ENCODE results near the gene CHL1. TPM values are rescaled to one million over a fixed set of nuclear protein-coding genes. Genes with fewer than 3 reads are reported as not detected.

CHL1 gene
- total and polyA plus RNA-seq, 2 experiments from 2014 or later: 1.4 to 1.9 TPM

GRCh38 chr3:267101-267500 lies 70.5 kb downstream of the CHL1 start:
- Histone ChIP-seq H3K4me2 (no peak overlapping the region), H3K27ac (ENCODE audit: low read depth) (no peak overlapping the region), H2AFZ (no peak overlapping the region), H3K36me3 (ENCODE audit: insufficient read depth) (no peaks in the 10 kb centered on the region), H4K20me1 (replicated peaks; ENCODE audit: insufficient read depth) (no peaks in the 10 kb centered on the region), H3K79me2 (replicated peaks; ENCODE audit: insufficient read depth) (no peaks in the 10 kb centered on the region), H3K4me3 (no peak overlapping the region), H3F3A (replicated peaks; ENCODE audit: low read depth) (no peaks in the 10 kb centered on the region), H3K27me3 (ENCODE audit: insufficient read depth) (no peaks in the 10 kb centered on the region), H3K4me1 (ENCODE audit: insufficient read depth) (no peaks in the 10 kb centered on the region), H3K9me2 (ENCODE audit: insufficient read depth) (peaks cover 3% of the 10 kb centered on the region; the same call in 1 of the 2 replicates)
- Mint-ChIP-seq H3K9me3 (peaks cover 97% of the 10 kb centered on the region), H3K4me3 (no peak overlapping the region), H3K4me1 (no peaks in the 10 kb centered on the region), H3K27ac (no peak overlapping the region), H3K27me3 (ENCODE audit: insufficient read depth, low read depth, poor library complexity) (peaks cover 2% of the 10 kb centered on the region), H3K36me3 (ENCODE audit: low read depth) (peaks cover 37% of the 10 kb centered on the region)
- ATAC-seq (no peak), DNase-seq (ENCODE audit: low spot score) (no peak)
- TF ChIP-seq ZNF114 (CRISPR knock-in tag; IDR thresholded peaks at IDR 0.05): no peak
- no peak for TF ChIP-seq REST (IDR thresholded peaks at IDR 0.05; ENCODE audit: unreplicated experiment)
- TF ChIP-seq NANOG (IDR thresholded peaks at IDR 0.05; ENCODE audit: borderline replicate concordance): no peak
- no peak for TF ChIP-seq JUNB (IDR thresholded peaks at IDR 0.05; ENCODE audit: unreplicated experiment)
- no peak for TF ChIP-seq CTCF (conservative IDR thresholded peaks at IDR 0.05; ENCODE audit: low read depth in 2 of 2)
- TF ChIP-seq POLR2AphosphoS5 (IDR thresholded peaks at IDR 0.05; ENCODE audit: low read depth): no peak

- H4K20me1 ChIP-seq (replicated peaks; ENCODE audit: insufficient read depth): no peaks in the 10 kb centered on the region
- H3K27me3 ChIP-seq (ENCODE audit: insufficient read depth): no peaks in the 10 kb centered on the region
- no peak overlapping the region for H3K4me2 ChIP-seq
- ATAC-seq (no peak), DNase-seq (ENCODE audit: low spot score) (no peak)
- H3K9me2 ChIP-seq (ENCODE audit: insufficient read depth): peaks cover 3% of the 10 kb centered on the region; the same call in 1 of the 2 replicates
- no peak overlapping the region for H2AFZ ChIP-seq
- H3K36me3 ChIP-seq (ENCODE audit: insufficient read depth): no peaks in the 10 kb centered on the region
- Mint-ChIP-seq H3K4me1 (no peaks in the 10 kb centered on the region), H3K9me3 (peaks cover 97% of the 10 kb centered on the region), H3K27me3 (ENCODE audit: insufficient read depth, low read depth, poor library complexity) (peaks cover 2% of the 10 kb centered on the region), H3K4me3 (no peak overlapping the region), H3K27ac (no peak overlapping the region), H3K36me3 (ENCODE audit: low read depth) (peaks cover 38% of the 10 kb centered on the region)
- TF ChIP-seq ZNF114 (CRISPR knock-in tag; IDR thresholded peaks at IDR 0.05) (no peak), CREB1 (CRISPR knock-in tag; IDR thresholded peaks at IDR 0.05; ENCODE audit: low read depth) (no peak), JUNB (IDR thresholded peaks at IDR 0.05; ENCODE audit: unreplicated experiment) (no peak), STAT1 (IDR thresholded peaks at IDR 0.05; ENCODE audit: unreplicated experiment) (no peak), POLR2AphosphoS5 (IDR thresholded peaks at IDR 0.05; ENCODE audit: low read depth) (no peak)
- no peak overlapping the region for H3K27ac ChIP-seq (ENCODE audit: low read depth)
- H3K4me3 ChIP-seq: no peak overlapping the region
- no peaks in the 10 kb centered on the region for H3K4me1 ChIP-seq (ENCODE audit: insufficient read depth)
- no peaks in the 10 kb centered on the region for H3F3A ChIP-seq (replicated peaks; ENCODE audit: low read depth)
- no peaks in the 10 kb centered on the region for H3K79me2 ChIP-seq (replicated peaks; ENCODE audit: insufficient read depth)
Measured at GRCh38 chr3:270688-271087, 74.1 kb downstream of the CHL1 start.
